Ovary (tissue), 3 donors: ENCODE results near the gene FBXL20.

ENCODE experiments used
- CTCF ChIP-seq, 3 donors: fragments of 450-650 bp in 2 of 3; fragments of 200-600 bp in 1 of 3; IDR thresholded peaks; one replicate each; pipeline versions ENCODE4 v1.5.1 to v1.8.0; 2016 to 2022; ENCODE audit warnings: antibody characterized with exemption in 3 of 3, mild to moderate bottlenecking in 1 of 3
- EP300 ChIP-seq: sonication (generic); formaldehyde crosslinking; IDR thresholded peaks from one replicate; pipeline ENCODE4 v1.6.1; 2017; ENCODE audit warnings: antibody characterized with exemption
- POLR2A ChIP-seq: fragments of 450-650 bp; IDR thresholded peaks from one replicate; pipeline ENCODE4 v1.6.1; 2017; ENCODE audit warnings: antibody characterized with exemption, mild to moderate bottlenecking, moderate library complexity
- donor health status: DM: no; HTN: no; CAD: no.

GRCh38 chr17:39351508-39351907 is 49.9 kb downstream of the FBXL20 start:
- no peak for TF ChIP-seq CTCF (IDR thresholded peaks at IDR 0.05)
- TF ChIP-seq EP300 = no peak
- TF ChIP-seq POLR2A = no peak
